Measurements from ENCODE around the gene DENND1A.

DNA sequence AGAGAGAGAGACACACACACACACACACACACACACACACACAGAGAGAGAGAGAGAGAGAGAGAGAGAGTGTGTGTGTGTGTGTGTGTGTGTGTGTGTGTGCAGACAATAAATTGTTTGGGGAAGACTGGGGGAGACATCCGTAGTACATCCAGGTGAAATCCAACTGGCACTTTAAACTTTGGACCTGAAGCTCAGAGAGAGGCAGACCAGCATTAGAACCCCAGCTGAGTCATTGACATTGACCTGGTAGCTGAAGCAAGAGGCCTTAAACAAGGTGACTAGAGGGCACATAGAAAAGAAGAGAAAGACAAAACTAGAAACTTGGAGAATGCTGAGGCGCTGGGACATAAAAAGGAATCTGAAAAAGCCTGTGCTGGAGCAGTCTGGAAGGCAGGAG lies 322.4 kb downstream of the DENND1A start:
- no peak for TF ChIP-seq CTCF (IDR thresholded peaks at IDR 0.05)
- no peak for TF ChIP-seq EZH2phosphoT487 (IDR thresholded peaks at IDR 0.05)
- no peak for TF ChIP-seq EZH2 (IDR thresholded peaks at IDR 0.05)
